T-cell (primary cell): ENCODE measurements around the gene GPRC5C. TPM values are rescaled to one million over a fixed set of nuclear protein-coding genes. Genes with fewer than 3 reads are reported as not detected.
A peak's percentile ranks its signal among the peaks of the same experiment; 100 is the strongest.
"Not testable (repeated sequence)": the region's sequence is repeated elsewhere in the genome, so short reads cannot be mapped to it uniquely, and the experiment has no call there.

Source experiments
- ATAC-seq, 4 experiments: fragments of 200-7000 bp in 3 of 4; fragments of 150-1000 bp in 1 of 4; cut with Tn5 transposase; replicated peaks in 1 of 4; 1 replicate in 3 of 4; 2 replicates in 1 of 4; pipeline ENCODE4 v1.10.0; 2021; ENCODE audit warnings: moderate library complexity in 3 of 4, mild to moderate bottlenecking in 2 of 4, moderate number of reproducible peaks in 1 of 4
- CTCF ChIA-PET, 2 donors: fragments of 300-600 bp; sonication (Branson Sonifier 250); formaldehyde crosslinking; loops; one replicate each; lab custom pipeline; 2022; ENCODE audit warnings: antibody characterized with exemption in 2 of 2; lab: Charles Lee
- POLR2A ChIA-PET, 2 donors: fragments of 300-600 bp; sonication (Branson Sonifier 250); formaldehyde crosslinking; loops; one replicate each; lab custom pipeline; 2022; ENCODE audit warnings: antibody characterized with exemption in 2 of 2; lab: Charles Lee
- DNase-seq, 35 experiments: peaks; one replicate each; pipeline versions ENCODE4 v3.0.0 to v3.0.0-alpha.2; 2013 to 2023
- H3K27ac ChIP-seq: one replicate; pipeline ENCODE4 v1.5.1; 2013; ENCODE audit warnings: low read length
- H3K27me3 ChIP-seq, 2 experiments: replicated peaks in 1 of 2; 1 replicate in 1 of 2; 2 replicates in 1 of 2; pipeline versions ENCODE4 v1.6.1 to v1.7.0; 2013; ENCODE audit warnings: low read length in 1 of 2, mixed read lengths in 1 of 2; ENCODE audit not compliant: control insufficient read depth in 2 of 2, insufficient read depth in 2 of 2; ENCODE audit errors: extremely low read depth in 1 of 2
- H3K36me3 ChIP-seq, 2 donors: 1 replicate in 1 of 2; 2 replicates in 1 of 2; pipeline versions ENCODE4 v1.6.1 to v1.7.0; 2013; ENCODE audit warnings: low read length in 1 of 2; ENCODE audit not compliant: control insufficient read depth in 2 of 2, insufficient read depth in 1 of 2; ENCODE audit errors: extremely low read depth in 1 of 2
- H3K4me1 ChIP-seq, 2 experiments: 1 replicate in 1 of 2; 2 replicates in 1 of 2; pipeline versions ENCODE4 v1.6.1 to v1.7.0; 2013; ENCODE audit warnings: low read length in 2 of 2, mixed read lengths in 1 of 2; ENCODE audit not compliant: insufficient read depth in 2 of 2, control insufficient read depth in 1 of 2; ENCODE audit errors: extremely low read depth in 1 of 2
- H3K4me3 ChIP-seq, 2 donors: 1 replicate in 1 of 2; 2 replicates in 1 of 2; pipeline versions ENCODE4 v1.5.1 to v1.7.0; 2013; ENCODE audit warnings: mild to moderate bottlenecking in 2 of 2, low read length in 1 of 2, moderate library complexity in 1 of 2; ENCODE audit not compliant: control insufficient read depth in 1 of 2; ENCODE audit errors: extremely low read depth in 1 of 2
- H3K9me3 ChIP-seq: 2 replicates; pipeline ENCODE4 v1.7.0; 2013
- H3K27ac Mint-ChIP-seq, 2 donors: one replicate each; pipeline ENCODE4 v1.8.0; 2020 to 2021; ENCODE audit warnings: mild to moderate bottlenecking in 2 of 2, mixed read lengths in 2 of 2
- H3K27me3 Mint-ChIP-seq, 2 donors: one replicate each; pipeline ENCODE4 v1.8.0; 2021 to 2022; ENCODE audit warnings: mixed read lengths in 2 of 2
- H3K36me3 Mint-ChIP-seq: one replicate; pipeline ENCODE4 v1.8.0; 2021; ENCODE audit warnings: mixed read lengths
- H3K4me1 Mint-ChIP-seq, 3 donors: one replicate each; pipeline ENCODE4 v1.8.0; 2020 to 2022; ENCODE audit warnings: mixed read lengths in 3 of 3, mild to moderate bottlenecking in 1 of 3
- H3K4me3 Mint-ChIP-seq, 3 donors: one replicate each; pipeline ENCODE4 v1.8.0; 2020 to 2022; ENCODE audit warnings: mild to moderate bottlenecking in 3 of 3, mixed read lengths in 3 of 3, moderate library complexity in 3 of 3
- H3K9me3 Mint-ChIP-seq, 3 donors: one replicate each; pipeline ENCODE4 v1.8.0; 2020 to 2022; ENCODE audit warnings: mixed read lengths in 3 of 3
- WGBS: methylation state at CpG from one replicate; pipeline ENCODE4 v1.1.5; 2013; ENCODE audit warnings: missing lambda C conversion rate; ENCODE audit not compliant: insufficient coverage; 5-methylcytosine and 5-hydroxymethylcytosine counted together
- total RNA-seq, 35 experiments: library from RNA in 6 of 35; stranded (reverse) in 6 of 35; fragments of 120-200 nt in 1 of 35; gene quantifications; one replicate each; pipeline versions ENCODE4 v1.2.1 to v1.2.4 and lab custom pipeline; 2013 to 2026

The GPRC5C gene
- total RNA-seq, 5 donors from 2014 or later (not counting 1 experiment from before 2014, with no cell fraction given) = 0.46 to 1.5 (median 0.55) TPM; not detected in 2

DNA sequence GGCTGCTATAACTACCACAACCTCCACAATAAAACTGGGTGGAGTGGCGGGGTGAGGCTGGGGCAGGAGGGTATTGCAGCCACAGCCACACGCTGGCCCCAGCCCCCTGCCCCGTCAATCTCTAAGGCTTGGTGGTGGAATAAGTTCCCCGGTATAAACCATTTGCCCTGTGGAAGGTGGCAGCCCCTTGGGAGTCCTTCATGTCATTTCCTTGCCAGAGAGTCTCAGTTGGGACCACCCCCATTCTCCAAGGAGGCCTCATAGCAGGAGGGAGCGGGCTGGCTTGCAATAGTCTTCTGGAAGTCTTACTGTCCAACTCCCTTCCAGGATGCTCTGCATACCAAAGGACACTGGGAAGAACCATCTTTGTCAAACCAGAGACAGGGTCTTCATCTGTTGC is 54.0 kb downstream of the GPRC5C start:
- no peak for ATAC-seq
- Mint-ChIP-seq H3K9me3 (peaks cover 0 to 3% (median 0%) of the 10 kb centered on the region in 3 donors), H3K4me3 (no peak overlapping the region), H3K36me3 (peaks cover 41% of the 10 kb centered on the region), H3K27ac (no peak overlapping the region), H3K4me1 (peaks cover 2 to 14% (median 4%) of the 10 kb centered on the region in 3 donors), H3K27me3 (no peaks in the 10 kb centered on the region)
- H3K27ac ChIP-seq = no peak overlapping the region
- no peak overlapping the region for H3K4me3 ChIP-seq
- H3K36me3 ChIP-seq = peaks cover 0 to 17% of the 10 kb centered on the region in 2 donors
- CTCF ChIA-PET = no interaction called here
- no peaks in the 10 kb centered on the region for H3K27me3 ChIP-seq
- POLR2A ChIA-PET = no interaction called here
- DNase-seq = no peak
- peaks cover 0 to 10% of the 10 kb centered on the region in 2 experiments for H3K4me1 ChIP-seq
- H3K9me3 ChIP-seq = no peaks in the 10 kb centered on the region
- 100% methylated on average over 1 of the region's 5 CpGs for WGBS

DNA sequence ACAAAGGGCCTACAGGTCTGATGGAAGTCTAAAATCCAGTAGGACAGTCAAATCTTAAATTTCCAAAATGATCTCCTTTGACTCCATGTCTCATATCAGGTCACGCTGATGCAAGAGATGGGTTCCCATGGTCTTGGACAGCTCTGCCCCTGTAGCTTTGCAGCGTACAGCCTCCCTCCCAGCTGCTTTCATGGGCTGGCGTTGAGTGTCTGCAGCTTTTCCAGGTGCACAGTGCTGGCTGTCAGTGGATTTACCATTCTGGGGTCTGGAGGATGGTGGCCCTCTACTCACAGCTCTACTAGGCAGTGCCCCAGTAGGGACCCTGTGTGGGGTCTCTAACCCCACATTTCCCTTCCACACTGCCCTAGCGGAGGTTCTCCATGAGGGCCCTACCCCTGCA is 56.4 kb downstream of the GPRC5C start:
- ATAC-seq, H3K27me3 ChIP-seq, H3K27ac Mint-ChIP-seq, H3K9me3 ChIP-seq, H3K9me3 Mint-ChIP-seq, H3K4me1 ChIP-seq, H3K27me3 Mint-ChIP-seq, H3K4me3 Mint-ChIP-seq, H3K4me3 ChIP-seq, H3K27ac ChIP-seq, POLR2A ChIA-PET, DNase-seq, CTCF ChIA-PET: not testable (repeated sequence)
- Mint-ChIP-seq H3K36me3 (peaks cover 26% of the 10 kb centered on the region), H3K4me1 (peaks cover 0 to 12% (median 4%) of the 10 kb centered on the region in 3 donors)
- peaks cover 0 to 12% of the 10 kb centered on the region in 2 donors for H3K36me3 ChIP-seq
- WGBS = 98% methylated on average over 4 of the region's 4 CpGs

DNA sequence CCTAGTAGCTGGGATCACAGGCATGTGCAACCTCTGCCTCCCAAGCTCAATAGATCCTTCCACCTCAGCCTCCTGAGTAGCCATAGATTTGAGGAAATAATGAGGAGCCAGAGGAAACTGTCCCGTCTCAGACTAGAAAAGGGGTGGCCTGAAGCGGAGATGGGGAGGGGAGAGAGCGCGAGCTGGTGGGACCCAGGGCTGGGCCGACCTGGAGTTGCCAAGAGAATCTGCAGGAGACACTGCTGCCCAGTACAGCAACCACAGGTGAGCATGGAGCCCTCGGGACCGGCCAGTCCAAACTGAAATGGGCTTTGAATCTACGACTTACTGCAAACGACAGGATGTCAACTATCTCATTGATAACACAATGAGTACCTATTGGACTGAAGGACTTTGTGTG is 58.8 kb downstream of the GPRC5C start:
- ChIA-PET POLR2A (no interaction called here), CTCF (interaction anchor here (0.7 to 1.0 kb wide), 2 partner anchors 112 to 1602 kb away, joined by 3 to 6 read pairs; no protein-coding TSS in a partner anchor)
- Histone ChIP-seq H3K27me3 (no peaks in the 10 kb centered on the region), H3K27ac (no peak overlapping the region), H3K9me3 (no peaks in the 10 kb centered on the region), H3K36me3 (peaks cover 0 to 4% of the 10 kb centered on the region in 2 donors), H3K4me1 (peaks cover 0 to 6% of the 10 kb centered on the region in 2 experiments), H3K4me3 (no peak overlapping the region)
- Mint-ChIP-seq H3K27ac (no peak overlapping the region), H3K4me3 (no peak overlapping the region), H3K9me3 (peaks cover 0 to 3% (median 0%) of the 10 kb centered on the region in 3 donors), H3K36me3 (peaks cover 15% of the 10 kb centered on the region), H3K4me1 (peaks cover 0 to 14% (median 4%) of the 10 kb centered on the region in 3 donors), H3K27me3 (no peaks in the 10 kb centered on the region)
- ATAC-seq (no peak), DNase-seq (no peak)
- WGBS = 83% methylated on average over 5 of the region's 9 CpGs

DNA sequence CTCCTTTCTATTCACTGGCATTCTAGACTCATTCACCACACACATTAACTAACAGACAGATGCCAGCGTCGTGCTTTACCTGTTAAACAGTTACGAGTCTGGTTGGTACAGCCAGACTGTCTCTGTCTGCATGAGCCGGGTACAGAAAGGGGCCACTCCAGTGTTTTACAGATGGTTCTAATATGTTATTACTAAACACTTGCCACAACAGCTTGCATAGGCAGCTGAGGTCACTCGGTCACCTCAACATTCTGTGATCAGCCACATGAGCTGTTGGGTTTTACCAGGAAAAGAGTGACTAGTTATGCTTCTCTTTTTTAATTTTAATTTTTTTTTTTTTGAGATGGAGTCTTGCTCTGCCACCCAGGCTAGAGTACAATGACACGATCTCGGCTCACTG is 59.7 kb downstream of the GPRC5C start:
- no CpG with 5 or more reads among the region's 7 CpGs for WGBS
- Mint-ChIP-seq H3K27me3 (no peaks in the 10 kb centered on the region), H3K27ac (no peak overlapping the region), H3K9me3 (peaks cover 0 to 3% (median 0%) of the 10 kb centered on the region in 3 donors), H3K4me1 (peaks cover 0 to 14% (median 4%) of the 10 kb centered on the region in 3 donors), H3K4me3 (no peak overlapping the region), H3K36me3 (peaks cover 12% of the 10 kb centered on the region)
- Histone ChIP-seq H3K4me3 (no peak overlapping the region), H3K27me3 (no peaks in the 10 kb centered on the region), H3K27ac (no peak overlapping the region), H3K36me3 (no peaks in the 10 kb centered on the region), H3K9me3 (no peaks in the 10 kb centered on the region), H3K4me1 (peaks cover 0 to 6% of the 10 kb centered on the region in 2 experiments)
- ChIA-PET POLR2A (no interaction called here), CTCF (interaction anchor here in 1 of 2 donors (1.4 kb wide), 1 partner anchor 112 kb away, joined by 7 read pairs; no protein-coding TSS in a partner anchor)
- no peak for ATAC-seq
- no peak for DNase-seq

DNA sequence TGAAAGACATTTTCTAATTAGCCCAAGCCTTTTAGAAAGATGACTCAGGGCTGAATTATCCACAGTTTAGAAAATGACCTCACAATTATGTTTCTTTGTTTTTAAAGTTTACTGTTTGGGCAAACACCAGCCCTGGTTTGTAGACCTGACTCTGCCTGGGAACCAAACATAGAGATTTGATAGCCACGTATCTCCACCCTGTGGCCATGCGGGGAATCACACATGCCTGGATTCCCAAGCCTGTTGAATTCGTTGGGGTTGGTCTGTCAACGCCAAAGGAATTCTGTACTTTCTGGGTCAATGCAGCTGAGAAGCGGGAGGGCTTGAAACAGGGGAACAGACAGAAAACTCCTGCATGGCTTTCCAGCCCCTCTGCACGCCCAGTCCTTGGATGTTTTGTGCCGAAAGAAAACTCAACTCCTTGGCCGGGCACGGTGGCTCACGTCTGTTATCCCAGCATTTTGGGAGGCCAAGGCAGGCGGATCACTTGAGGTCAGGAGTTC is 61.5 kb downstream of the GPRC5C start:
- Mint-ChIP-seq H3K27ac (no peak overlapping the region), H3K27me3 (peaks cover 0 to 4% of the 10 kb centered on the region in 2 donors), H3K4me3 (no peak overlapping the region), H3K4me1 (peaks cover 0 to 12% (median 4%) of the 10 kb centered on the region in 3 donors), H3K36me3 (peaks cover 4% of the 10 kb centered on the region), H3K9me3 (peaks cover 0 to 3% (median 0%) of the 10 kb centered on the region in 3 donors)
- POLR2A ChIA-PET = no interaction called here
- Histone ChIP-seq H3K36me3 (no peaks in the 10 kb centered on the region), H3K27ac (no peak overlapping the region), H3K27me3 (peaks cover 0 to 3% of the 10 kb centered on the region in 2 experiments), H3K9me3 (no peaks in the 10 kb centered on the region), H3K4me1 (peaks cover 0 to 6% of the 10 kb centered on the region in 2 experiments), H3K4me3 (no peak overlapping the region)
- ATAC-seq = peak; percentile 64 to 89 (median 68)
- peak; percentile 27 to 82 (median 61) for DNase-seq
- CTCF ChIA-PET = interaction anchor here (0.6 to 1.0 kb wide), 4 partner anchors 26 to 114 kb away, joined by 3 to 5 read pairs (median 3); no protein-coding TSS in a partner anchor
- 56% methylated on average over 7 of the region's 11 CpGs for WGBS
